Measurements from ENCODE around the gene ATP12A. TPM values are rescaled to one million over a fixed set of nuclear protein-coding genes. Genes with fewer than 3 reads are reported as not detected.

The ATP12A gene
- total RNA-seq, 1 donor from 2014 or later, result not detected

GRCh38 chr13:24745861-24746617 lies 65.8 kb downstream of the ATP12A start:
- ATAC-seq, result no peak

GRCh38 chr13:24746618-24747247 lies 66.5 kb downstream of the ATP12A start:
- no peak for DNase-seq (ENCODE audit: missing footprints)
- no peak for ATAC-seq
- intact Hi-C loops (cut with DNase I), result no loop called here

More at GRCh38 chr13:24745861-24746617, 65.8 kb downstream of the ATP12A start:
- no peak for DNase-seq (ENCODE audit: missing footprints)
- intact Hi-C loops (cut with DNase I), result no loop called here

- ATAC-seq (no peak), DNase-seq (ENCODE audit: missing footprints) (no peak)
- intact Hi-C loops (cut with DNase I), result no loop called here
Measured at GRCh38 chr13:24747248-24748060, 67.2 kb downstream of the ATP12A start.

DNA sequence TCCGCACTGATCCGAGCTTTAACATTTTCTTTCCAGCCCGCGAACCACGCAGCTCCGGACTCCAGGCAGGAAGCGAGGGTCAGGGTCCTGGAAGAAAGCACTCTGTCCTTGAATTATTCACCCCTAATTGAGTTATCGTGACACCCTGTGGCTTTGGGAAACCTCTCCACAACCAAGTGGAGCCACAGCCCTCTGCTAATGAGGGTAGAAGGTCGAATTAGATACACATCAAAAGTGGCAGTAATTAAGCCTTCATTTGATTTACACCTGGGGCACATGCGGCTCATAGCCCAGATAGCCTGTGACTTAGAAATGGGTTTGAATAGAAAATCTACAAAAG lies 67.8 kb downstream of the ATP12A start:
- no peak for DNase-seq (ENCODE audit: missing footprints)
- intact Hi-C loops (cut with DNase I), result no loop called here
- ATAC-seq, result no peak

GRCh38 chr13:24759197-24759596 lies 79.0 kb downstream of the ATP12A start:
- intact Hi-C loops (cut with DNase I), result no loop called here
- DNase-seq (ENCODE audit: missing footprints) (no peak), ATAC-seq (no peak)

Other genes starting within 250 kb of the ATP12A start
- 26.0 TPM for gene PARP4, start 167.6 kb upstream of the ATP12A start, total RNA-seq
- gene RNF17, start 83.8 kb downstream of the ATP12A start, total RNA-seq, result not detected